Stimulated activated CD4-positive, alpha-beta T cell treated with anti-CD3 and anti-CD28 coated beads, TNF-alpha, amount 100 ng/mL, for 48 hours (primary cell): ENCODE measurements around the gene LEKR1.
"Not testable (repeated sequence)": the region's sequence is repeated elsewhere in the genome, so short reads cannot be mapped to it uniquely, and the experiment has no call there.

Source experiments
- DNase-seq, 3 donors: peaks; one replicate each; pipeline ENCODE4 v3.0.0-alpha.2; 2020; ENCODE audit warnings: low read depth in 3 of 3

The LEKR1 gene

GRCh38 chr3:156826144-156826895 lies at the start of gene LEKR1:
LEKR1 (plus strand) TSS chr3:156826353; CDS start chr3:156829330, 2,977 bp downstream.
- DNase-seq: peak; percentile 50 to 64 (median 56)

- no peak for DNase-seq
Observed at GRCh38 chr3:156776871-156777270, 49.3 kb upstream of the LEKR1 start.

GRCh38 chr3:156781310-156782230 lies 44.6 kb upstream of the LEKR1 start:
- DNase-seq: no peak

- no peak for DNase-seq
Observed at GRCh38 chr3:156782319-156782718, 43.8 kb upstream of the LEKR1 start.

GRCh38 chr3:156782921-156783320 lies 43.2 kb upstream of the LEKR1 start:
- no peak for DNase-seq

- DNase-seq: no peak
Observed at GRCh38 chr3:156787001-156787400, 39.2 kb upstream of the LEKR1 start.

GRCh38 chr3:156787926-156788663 lies 38.1 kb upstream of the LEKR1 start:
- peak in 2 of 3 donors; percentile 7 to 23 for DNase-seq

GRCh38 chr3:156788846-156789245 lies 37.3 kb upstream of the LEKR1 start:
- no peak for DNase-seq

- DNase-seq: no peak
Observed at GRCh38 chr3:156790156-156790555, 36.0 kb upstream of the LEKR1 start.

- DNase-seq: no peak
Observed at GRCh38 chr3:156792114-156792513, 34.0 kb upstream of the LEKR1 start.

- DNase-seq: no peak
Observed at GRCh38 chr3:156792536-156792935, 33.6 kb upstream of the LEKR1 start.

GRCh38 chr3:156792945-156793344 lies 33.2 kb upstream of the LEKR1 start:
- no peak for DNase-seq

GRCh38 chr3:156793400-156793799 lies 32.8 kb upstream of the LEKR1 start:
- DNase-seq: no peak

GRCh38 chr3:156793851-156794250 lies 32.3 kb upstream of the LEKR1 start:
- no peak for DNase-seq

- no peak for DNase-seq
Observed at GRCh38 chr3:156795890-156796481, 30.2 kb upstream of the LEKR1 start.

- no peak for DNase-seq
Observed at GRCh38 chr3:156797368-156797767, 28.8 kb upstream of the LEKR1 start.

- not testable (repeated sequence) for DNase-seq
Observed at GRCh38 chr3:156800287-156800686, 25.9 kb upstream of the LEKR1 start.

GRCh38 chr3:156801746-156802145 lies 24.4 kb upstream of the LEKR1 start:
- no peak for DNase-seq

GRCh38 chr3:156802821-156803606 lies 23.1 kb upstream of the LEKR1 start:
- DNase-seq: no peak

- no peak for DNase-seq
Observed at GRCh38 chr3:156803952-156804741, 22.0 kb upstream of the LEKR1 start.
